ENCODE measurements around the gene AFAP1. TPM values are rescaled to one million over a fixed set of nuclear protein-coding genes. Genes with fewer than 3 reads are reported as not detected.

Gene AFAP1
- total RNA-seq, 2 donors from 2014 or later: 29.7 to 43.9 TPM

DNA sequence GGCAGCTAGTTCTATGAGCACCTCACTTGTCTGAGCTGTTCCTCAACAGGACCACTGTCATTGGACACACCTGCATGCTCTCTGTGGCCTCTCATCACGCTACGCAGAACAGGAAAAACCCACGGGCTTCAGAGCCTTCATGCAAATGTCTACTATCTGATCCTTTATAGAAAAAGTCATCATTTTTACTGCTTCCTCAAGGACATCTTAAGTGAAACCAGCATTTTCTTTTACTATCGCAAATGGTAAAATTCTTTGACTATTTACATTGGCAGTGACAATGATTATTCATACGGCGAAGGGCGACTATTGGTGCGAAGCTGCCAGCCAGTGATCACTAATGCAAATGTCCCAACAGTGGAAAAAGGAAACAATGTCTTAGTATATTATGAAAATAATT, 147.0 kb downstream of the AFAP1 start:
- DNase-seq: no peak
- TF ChIP-seq, protein P1, sequence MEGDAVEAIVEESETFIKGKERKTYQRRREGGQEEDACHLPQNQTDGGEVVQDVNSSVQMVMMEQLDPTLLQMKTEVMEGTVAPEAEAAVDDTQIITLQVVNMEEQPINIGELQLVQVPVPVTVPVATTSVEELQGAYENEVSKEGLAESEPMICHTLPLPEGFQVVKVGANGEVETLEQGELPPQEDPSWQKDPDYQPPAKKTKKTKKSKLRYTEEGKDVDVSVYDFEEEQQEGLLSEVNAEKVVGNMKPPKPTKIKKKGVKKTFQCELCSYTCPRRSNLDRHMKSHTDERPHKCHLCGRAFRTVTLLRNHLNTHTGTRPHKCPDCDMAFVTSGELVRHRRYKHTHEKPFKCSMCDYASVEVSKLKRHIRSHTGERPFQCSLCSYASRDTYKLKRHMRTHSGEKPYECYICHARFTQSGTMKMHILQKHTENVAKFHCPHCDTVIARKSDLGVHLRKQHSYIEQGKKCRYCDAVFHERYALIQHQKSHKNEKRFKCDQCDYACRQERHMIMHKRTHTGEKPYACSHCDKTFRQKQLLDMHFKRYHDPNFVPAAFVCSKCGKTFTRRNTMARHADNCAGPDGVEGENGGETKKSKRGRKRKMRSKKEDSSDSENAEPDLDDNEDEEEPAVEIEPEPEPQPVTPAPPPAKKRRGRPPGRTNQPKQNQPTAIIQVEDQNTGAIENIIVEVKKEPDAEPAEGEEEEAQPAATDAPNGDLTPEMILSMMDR (IDR thresholded peaks at IDR 0.05): no peak
- Histone ChIP-seq H3K36me3 (no peaks in the 10 kb centered on the region), H3K4me1 (no peaks in the 10 kb centered on the region), H3K9me3 (no peaks in the 10 kb centered on the region), H3K27ac (no peak overlapping the region), H3K27me3 (no peaks in the 10 kb centered on the region), H3K9ac (ENCODE audit: low read depth in 2 of 2, low read length in 2 of 2) (no peak overlapping the region), H3K4me3 (no peak overlapping the region)
- intact Hi-C loops (cut with DNase I): no loop called here

DNA sequence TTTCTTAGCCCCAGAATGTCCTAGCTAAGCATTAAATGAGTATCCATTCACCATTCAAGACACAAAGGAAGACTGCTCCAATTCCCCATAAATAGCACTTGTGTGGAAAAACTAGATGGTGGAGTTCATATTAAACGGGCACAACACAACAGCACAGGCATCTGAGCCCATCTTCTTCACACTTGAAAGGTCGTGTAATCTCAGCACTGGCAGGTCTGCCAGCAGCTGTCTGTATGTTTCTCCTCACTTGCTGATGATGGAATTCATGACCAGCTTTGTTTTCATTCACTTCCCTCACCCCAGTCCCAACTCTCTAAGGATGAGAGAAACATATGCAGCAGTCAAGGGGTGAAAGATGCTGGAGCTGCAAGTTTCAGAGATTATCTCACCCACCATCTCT, 148.7 kb downstream of the AFAP1 start:
- H3K27me3 ChIP-seq: no peaks in the 10 kb centered on the region
- H3K9me3 ChIP-seq: no peaks in the 10 kb centered on the region
- intact Hi-C loops (cut with DNase I): no loop called here
- no peak for DNase-seq
- no peak overlapping the region for H3K9ac ChIP-seq (ENCODE audit: low read depth in 2 of 2, low read length in 2 of 2)
- H3K4me1 ChIP-seq: no peaks in the 10 kb centered on the region
- H3K4me3 ChIP-seq: no peak overlapping the region
- TF ChIP-seq, protein P1 (IDR thresholded peaks at IDR 0.05): no peak
- H3K27ac ChIP-seq: no peak overlapping the region
- H3K36me3 ChIP-seq: no peaks in the 10 kb centered on the region

- Histone ChIP-seq H3K36me3 (no peaks in the 10 kb centered on the region), H3K27me3 (no peaks in the 10 kb centered on the region), H3K4me1 (no peaks in the 10 kb centered on the region), H3K9me3 (no peaks in the 10 kb centered on the region), H3K4me3 (no peak overlapping the region), H3K9ac (ENCODE audit: low read depth in 2 of 2, low read length in 2 of 2) (no peak overlapping the region), H3K27ac (no peak overlapping the region)
- intact Hi-C loops (cut with DNase I): no loop called here
- TF ChIP-seq, protein P1 (IDR thresholded peaks at IDR 0.05): no peak
- DNase-seq: no peak
Observed at GRCh38 chr4:7790023-7790422, 149.6 kb downstream of the AFAP1 start.

DNA sequence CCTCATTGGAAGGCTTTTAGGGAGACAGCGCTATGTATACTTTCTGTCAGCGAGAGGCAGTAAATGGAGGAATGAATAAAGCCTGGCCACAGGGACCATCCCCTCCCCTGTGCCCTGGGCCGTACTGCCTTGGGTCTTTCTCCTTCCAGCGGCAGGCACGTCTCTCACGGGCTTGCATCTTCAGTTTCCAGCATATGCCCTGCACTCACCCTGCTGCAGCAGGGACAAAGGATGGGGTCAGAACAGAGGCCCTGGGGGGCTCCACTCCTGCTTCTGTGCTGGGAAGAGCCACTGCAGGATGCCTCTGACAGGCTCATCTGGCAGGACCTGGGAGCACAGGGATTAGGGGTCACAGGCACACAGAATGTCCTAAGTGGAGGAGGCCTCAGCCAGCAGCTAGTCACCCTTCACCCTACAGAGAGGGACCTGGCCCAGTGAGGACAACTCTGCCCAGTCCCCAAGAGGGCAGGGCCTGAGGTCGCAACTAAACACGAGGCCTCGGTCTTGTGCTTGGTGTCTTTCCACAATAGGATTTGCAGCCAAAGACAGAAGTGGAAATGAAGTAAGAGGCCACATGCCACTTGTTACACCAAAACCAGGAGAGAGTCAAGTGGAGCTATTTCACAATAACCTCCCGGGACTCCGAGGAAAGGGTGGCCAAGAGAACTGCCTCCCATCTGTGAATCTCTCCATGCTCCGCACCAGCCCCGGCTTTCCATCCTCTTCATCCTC, 150.8 kb downstream of the AFAP1 start:
- H3K9ac ChIP-seq (ENCODE audit: low read depth in 2 of 2, low read length in 2 of 2): no peak overlapping the region
- H3K27me3 ChIP-seq: no peaks in the 10 kb centered on the region
- H3K4me3 ChIP-seq: no peak overlapping the region
- DNase-seq: no peak
- TF ChIP-seq, protein P1 (IDR thresholded peaks at IDR 0.05): no peak
- no peak overlapping the region for H3K27ac ChIP-seq
- H3K4me1 ChIP-seq: no peaks in the 10 kb centered on the region
- no peaks in the 10 kb centered on the region for H3K9me3 ChIP-seq
- H3K36me3 ChIP-seq: no peaks in the 10 kb centered on the region
- intact Hi-C loops (cut with DNase I): no loop called here

DNA sequence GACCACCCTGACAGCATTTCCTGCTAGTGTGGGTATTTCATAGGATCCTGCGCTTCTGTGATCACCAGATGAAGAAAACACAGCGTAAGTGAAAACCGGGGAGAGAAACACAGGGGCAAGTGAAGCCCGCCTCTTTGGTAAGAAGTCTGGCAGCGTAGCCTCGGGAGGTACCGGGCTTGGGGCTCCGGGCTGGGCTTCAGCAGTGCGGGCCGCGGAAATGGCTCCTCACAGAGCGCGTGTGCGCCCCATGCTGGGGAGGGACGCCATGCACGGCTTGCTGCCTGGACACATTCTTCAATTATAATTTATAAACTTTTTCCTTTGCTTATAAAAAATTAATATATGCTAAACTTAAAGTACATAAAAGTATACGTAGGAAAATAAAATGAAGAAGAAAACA, 151.5 kb downstream of the AFAP1 start:
- H3K4me1 ChIP-seq: no peaks in the 10 kb centered on the region
- no peaks in the 10 kb centered on the region for H3K36me3 ChIP-seq
- no peaks in the 10 kb centered on the region for H3K27me3 ChIP-seq
- H3K4me3 ChIP-seq: no peak overlapping the region
- TF ChIP-seq, protein P1 (IDR thresholded peaks at IDR 0.05): no peak
- intact Hi-C loops (cut with DNase I): no loop called here
- no peak for DNase-seq
- no peaks in the 10 kb centered on the region for H3K9me3 ChIP-seq
- H3K27ac ChIP-seq: no peak overlapping the region
- H3K9ac ChIP-seq (ENCODE audit: low read depth in 2 of 2, low read length in 2 of 2): no peak overlapping the region

Measured in colonic mucosa (tissue), 4 donors.